ENCODE measurements around the gene ADISSP. TPM values are rescaled to one million over a fixed set of nuclear protein-coding genes. Genes with fewer than 3 reads are reported as not detected.

ADISSP gene
- total and polyA plus RNA-seq, 2 of the 13 experiments (the other 11 are each of a cell fraction or from before 2014, with no cell fraction given), result 38.3 to 90.6 TPM

DNA sequence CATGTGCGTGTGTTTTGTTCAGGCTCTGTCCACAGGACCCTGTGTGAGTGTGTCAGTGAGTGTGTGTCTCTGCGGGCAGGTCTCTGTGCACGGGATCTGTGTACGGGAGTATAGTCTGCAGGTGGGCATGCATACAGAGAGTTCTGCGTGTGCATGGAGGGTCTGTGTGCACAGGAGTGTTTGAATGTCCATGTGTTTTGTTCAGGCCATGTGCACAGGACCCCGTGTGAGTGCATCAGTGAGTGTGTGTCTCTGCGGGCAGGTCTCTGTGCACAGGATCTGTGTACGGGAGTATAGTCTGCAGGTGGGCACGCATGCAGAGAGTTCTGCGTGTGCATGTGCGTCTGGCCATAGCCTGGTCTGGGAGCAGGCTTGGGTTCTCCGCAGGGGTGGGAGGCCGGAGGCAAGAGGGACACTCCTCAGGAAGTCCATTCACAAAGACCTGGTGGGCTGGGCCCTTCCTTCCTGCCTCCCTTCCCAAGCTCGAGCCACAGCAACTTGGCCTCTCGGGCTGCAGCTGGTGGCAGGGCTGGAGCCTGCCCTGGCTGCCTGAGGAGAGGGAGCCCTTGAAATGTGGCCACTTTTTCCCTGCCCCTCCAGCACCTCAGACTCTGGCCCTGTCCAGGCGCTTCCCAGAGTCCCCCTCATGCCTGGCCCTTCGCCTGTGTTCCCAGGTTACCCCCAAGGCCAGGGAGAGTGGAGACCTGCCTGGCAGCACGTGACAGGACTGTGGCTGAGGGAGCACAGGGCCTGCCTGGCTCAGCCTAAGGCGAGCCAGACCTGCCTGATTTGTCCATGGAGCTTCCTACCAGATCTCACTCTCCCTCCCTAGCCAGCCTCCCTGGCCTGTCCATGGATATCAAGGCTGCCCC lies 28.3 kb downstream of the ADISSP start (continued):
- no peak for TF ChIP-seq ZEB1 (IDR thresholded peaks at IDR 0.05; ENCODE audit: insufficient replicate concordance, low read depth)
- no peak for TF ChIP-seq ZNF44 (CRISPR knock-in tag; IDR thresholded peaks at IDR 0.05)
- no peak for TF ChIP-seq ZNF207 (IDR thresholded peaks at IDR 0.05; ENCODE audit: borderline replicate concordance)
- TF ChIP-seq NFYB (CRISPR knock-in tag; IDR thresholded peaks at IDR 0.05), result no peak
- TF ChIP-seq POLR2AphosphoS2 (IDR thresholded peaks at IDR 0.05; ENCODE audit: low read depth, low read length), result no peak
- TF ChIP-seq AGO1 (IDR thresholded peaks at IDR 0.05; ENCODE audit: low read depth, low read length, poor library complexity, severe bottlenecking), result no peak
- TF ChIP-seq, protein P1, sequence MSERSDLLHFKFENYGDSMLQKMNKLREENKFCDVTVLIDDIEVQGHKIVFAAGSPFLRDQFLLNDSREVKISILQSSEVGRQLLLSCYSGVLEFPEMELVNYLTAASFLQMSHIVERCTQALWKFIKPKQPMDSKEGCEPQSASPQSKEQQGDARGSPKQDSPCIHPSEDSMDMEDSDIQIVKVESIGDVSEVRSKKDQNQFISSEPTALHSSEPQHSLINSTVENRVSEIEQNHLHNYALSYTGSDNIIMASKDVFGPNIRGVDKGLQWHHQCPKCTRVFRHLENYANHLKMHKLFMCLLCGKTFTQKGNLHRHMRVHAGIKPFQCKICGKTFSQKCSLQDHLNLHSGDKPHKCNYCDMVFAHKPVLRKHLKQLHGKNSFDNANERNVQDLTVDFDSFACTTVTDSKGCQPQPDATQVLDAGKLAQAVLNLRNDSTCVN (CRISPR knock-in tag; IDR thresholded peaks at IDR 0.05; ENCODE audit: borderline replicate concordance), result peak; percentile 75
- TF ChIP-seq SNAPC4 (CRISPR knock-in tag; IDR thresholded peaks at IDR 0.05), result no peak
- no peak for TF ChIP-seq NR2C2 (CRISPR knock-in tag; IDR thresholded peaks at IDR 0.05; ENCODE audit: borderline replicate concordance)
- no peak for TF ChIP-seq ZBTB7B (CRISPR knock-in tag; IDR thresholded peaks at IDR 0.05)
- TF ChIP-seq ZNF335 (CRISPR knock-in tag; IDR thresholded peaks at IDR 0.05), result no peak
- no peak for TF ChIP-seq TSC22D2 (CRISPR knock-in tag; IDR thresholded peaks at IDR 0.05; ENCODE audit: borderline replicate concordance)
- no peak for TF ChIP-seq ZSCAN30 (CRISPR knock-in tag; IDR thresholded peaks at IDR 0.05)
- TF ChIP-seq ZNF121 (CRISPR knock-in tag; IDR thresholded peaks at IDR 0.05), result no peak
- no peak for TF ChIP-seq ZBTB49 (CRISPR knock-in tag; IDR thresholded peaks at IDR 0.05; ENCODE audit: borderline replicate concordance)
- TF ChIP-seq U2AF2 (IDR thresholded peaks at IDR 0.05; ENCODE audit: low read depth, low read length), result no peak
- TF ChIP-seq GFI1 (CRISPR knock-in tag; IDR thresholded peaks at IDR 0.05; ENCODE audit: borderline replicate concordance), result no peak
- TF ChIP-seq ZKSCAN8 (CRISPR knock-in tag; IDR thresholded peaks at IDR 0.05; ENCODE audit: borderline replicate concordance), result no peak
- TF ChIP-seq KDM5A (IDR thresholded peaks at IDR 0.05; ENCODE audit: borderline replicate concordance, low read length), result no peak
- 0 out of 2 replicates have a peak, but pooled peaks have one; percentile 9 for TF ChIP-seq ATAD3A (CRISPR knock-in tag; IDR thresholded peaks at IDR 0.05)
- TF ChIP-seq MTA3 (CRISPR knock-in tag; IDR thresholded peaks at IDR 0.05), result no peak

Measured in HepG2 (cell line).